ENCODE results near the gene ZDHHC14. TPM values are rescaled to one million over a fixed set of nuclear protein-coding genes. Genes with fewer than 3 reads are reported as not detected.

Gene ZDHHC14
- total RNA-seq, 1 experiment from 2014 or later, result 1.7 TPM

- H3K27ac ChIP-seq (ENCODE audit: insufficient read length, low read depth, low read length), result no peak overlapping the region
- H3K9me3 Mint-ChIP-seq, result no peaks in the 10 kb centered on the region
- H2BK20ac ChIP-seq (ENCODE audit: low read depth, low read length, poor library complexity, severe bottlenecking), result no peak overlapping the region
- H4K20me1 ChIP-seq (ENCODE audit: control insufficient read depth, insufficient read depth, insufficient read length), result no peaks in the 10 kb centered on the region
- no peaks in the 10 kb centered on the region for H3K9me3 ChIP-seq (ENCODE audit: control insufficient read depth, low read depth, low read length)
- no peak overlapping the region for H3K14ac ChIP-seq (ENCODE audit: insufficient read depth, low read length)
- no peak overlapping the region for H2BK5ac ChIP-seq (ENCODE audit: insufficient read length, low read length)
- H3K4me1 Mint-ChIP-seq, result 0 out of 4 replicates have a peak, but pooled peaks cover 0 to 2% of the 10 kb centered on the region in 2 experiments
- H3K27ac Mint-ChIP-seq, result no peak overlapping the region; a peak in 1 of 7 replicates
- DNase-seq, result no peak
- no peak overlapping the region for H3K4me2 ChIP-seq (ENCODE audit: insufficient read depth, insufficient read length, low read length)
- H2BK12ac ChIP-seq (ENCODE audit: insufficient read length, low read depth, low read length), result no peak overlapping the region
- H4K5ac ChIP-seq (ENCODE audit: insufficient read length, low read depth, low read length), result no peak overlapping the region
- no peak overlapping the region for H3K18ac ChIP-seq (ENCODE audit: insufficient read length, low read depth, low read length)
- no peaks in the 10 kb centered on the region for H3K79me2 ChIP-seq (ENCODE audit: insufficient read depth, low read length)
- H4K8ac ChIP-seq (replicated peaks; ENCODE audit: insufficient read length, low read depth, low read length), result no peak overlapping the region
- no peak overlapping the region for H3K9ac ChIP-seq (ENCODE audit: extremely low read depth, insufficient read length, low read length)
- H2BK120ac ChIP-seq (ENCODE audit: low read depth, low read length, poor library complexity, severe bottlenecking), result no peak overlapping the region
- H2AFZ ChIP-seq (ENCODE audit: low read length), result no peak overlapping the region
- no peak overlapping the region for H3K23ac ChIP-seq (ENCODE audit: insufficient read length, low read depth, low read length)
- H2AK5ac ChIP-seq (ENCODE audit: insufficient read length, low read length), result no peak overlapping the region
- H2BK15ac ChIP-seq (ENCODE audit: low read depth, low read length), result no peak overlapping the region
- no peaks in the 10 kb centered on the region for H3K36me3 Mint-ChIP-seq (ENCODE audit: insufficient read depth in 1 of 3, low read depth in 3 of 3)
- H3T11ph ChIP-seq (ENCODE audit: low read length), result no peak overlapping the region
- no peaks in the 10 kb centered on the region for H3K27me3 Mint-ChIP-seq (ENCODE audit: low read depth)
- no peaks in the 10 kb centered on the region for H3K4me1 ChIP-seq (ENCODE audit: insufficient read depth, low read length)
- no peak for TF ChIP-seq CTCF (conservative IDR thresholded peaks at IDR 0.05)
- no peak overlapping the region for H3K4ac ChIP-seq (ENCODE audit: low read depth, low read length)
- H3K56ac ChIP-seq (ENCODE audit: insufficient read length, low read depth, low read length), result no peak overlapping the region
- H3K79me1 ChIP-seq (ENCODE audit: insufficient read depth, low read depth, low read length, poor library complexity, severe bottlenecking), result no peaks in the 10 kb centered on the region
- no CpG with 5 or more reads among the region's 2 CpGs for WGBS (ENCODE audit: extremely low coverage, insufficient read length, low lambda C conversion rate)
- no peaks in the 10 kb centered on the region for H3K27me3 ChIP-seq (ENCODE audit: insufficient read depth, low read length)
- no peaks in the 10 kb centered on the region for H3K23me2 ChIP-seq (ENCODE audit: insufficient read length, low read depth, low read length, poor library complexity, severe bottlenecking)
- no peak overlapping the region for H4K91ac ChIP-seq (ENCODE audit: insufficient read length, low read depth, low read length)
- no peak overlapping the region for H3K4me3 Mint-ChIP-seq
Observed at GRCh38 chr6:157641837-157642236, 260.8 kb downstream of the ZDHHC14 start.

All from H9 (cell line).